ENCODE measurements around the gene ADH4.
"Not testable (repeated sequence)": the region's sequence is repeated elsewhere in the genome, so short reads cannot be mapped to it uniquely, and the experiment has no call there.

The ADH4 gene

DNA sequence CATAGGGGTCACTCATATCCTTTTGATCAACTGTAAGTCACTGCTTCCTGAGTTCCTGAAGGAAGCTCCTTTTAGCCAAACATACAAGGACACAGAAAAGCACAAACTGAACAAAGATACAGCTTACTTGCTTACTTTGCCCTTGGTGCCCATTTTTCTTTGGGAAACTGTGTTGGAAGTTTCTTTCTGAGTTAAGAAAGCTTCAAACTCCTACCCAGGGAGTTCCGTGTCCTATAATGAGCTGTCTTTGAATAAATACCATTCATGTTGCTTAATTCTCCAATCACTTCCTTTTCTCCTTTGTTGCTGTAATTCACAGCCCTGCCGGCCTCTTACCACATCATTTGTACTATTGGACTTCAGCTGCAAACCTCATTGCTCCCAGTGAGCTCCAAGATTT lies at the start of gene ADH4:
Gene ADH4 (minus strand): TSS at position 228 of the 400 bp plus-strand sequence. CDS start 75 bp downstream, at position 153.
- no peak for DNase-seq (ENCODE audit: low spot score)

DNA sequence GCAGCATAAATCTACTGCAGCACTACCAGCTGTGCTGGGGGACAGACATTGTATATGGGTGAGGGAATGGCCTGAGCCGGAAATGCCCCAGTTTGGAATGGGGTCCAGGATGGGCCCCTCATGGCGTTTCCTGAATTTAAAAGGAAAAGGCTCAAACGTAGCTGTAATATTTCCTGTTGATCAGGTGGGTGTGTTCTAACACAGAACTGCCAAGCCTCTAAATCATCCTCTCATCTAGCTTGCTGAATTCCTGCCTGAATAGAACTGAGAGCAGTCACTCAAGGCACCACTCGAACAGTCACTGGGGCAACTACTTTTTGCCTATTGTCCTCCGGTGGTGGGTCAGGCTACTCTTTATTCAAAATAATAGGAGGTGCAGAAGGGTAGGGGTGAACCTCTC lies 46.2 kb upstream of the ADH4 start:
- DNase-seq (ENCODE audit: low spot score): no peak

DNA sequence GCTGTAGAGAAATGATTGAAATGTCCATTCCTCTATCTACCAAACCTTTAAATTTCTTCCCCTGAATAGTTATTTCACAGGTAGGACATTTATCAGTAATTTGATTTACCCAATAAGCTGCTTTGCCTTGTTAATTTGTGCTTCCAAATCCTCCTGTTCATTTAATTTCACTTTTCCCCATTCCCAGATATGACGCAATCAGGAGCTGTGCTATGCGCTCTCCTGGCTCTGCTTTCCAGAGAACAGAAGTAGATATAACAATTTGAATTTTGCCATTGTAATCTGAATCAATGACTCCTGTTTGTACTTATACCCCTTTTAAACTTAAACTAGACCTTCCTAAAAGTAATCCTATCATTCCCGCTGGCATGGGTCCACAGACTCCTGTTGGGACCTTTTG lies 45.8 kb upstream of the ADH4 start:
- not testable (repeated sequence) for DNase-seq (ENCODE audit: low spot score)

DNA sequence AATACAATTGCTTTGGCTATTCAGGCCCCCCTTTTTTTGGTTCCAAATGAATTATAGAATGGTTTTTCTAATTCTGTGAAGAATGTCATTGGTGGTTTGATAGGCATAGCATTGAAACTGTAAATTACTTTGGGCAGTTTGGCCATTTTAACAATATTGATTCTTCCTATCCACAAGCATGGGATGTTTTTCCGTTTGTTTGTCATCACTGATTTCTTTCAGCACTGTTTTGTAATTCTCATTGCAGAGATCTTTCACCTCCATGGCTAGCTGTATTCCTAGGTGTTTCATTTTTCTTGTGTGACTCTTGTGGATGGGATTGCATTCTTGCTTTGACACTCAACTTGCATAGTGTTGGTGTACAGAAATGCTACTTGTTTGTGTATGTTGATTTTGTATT lies 41.9 kb upstream of the ADH4 start:
- no peak for DNase-seq (ENCODE audit: low spot score)

DNA sequence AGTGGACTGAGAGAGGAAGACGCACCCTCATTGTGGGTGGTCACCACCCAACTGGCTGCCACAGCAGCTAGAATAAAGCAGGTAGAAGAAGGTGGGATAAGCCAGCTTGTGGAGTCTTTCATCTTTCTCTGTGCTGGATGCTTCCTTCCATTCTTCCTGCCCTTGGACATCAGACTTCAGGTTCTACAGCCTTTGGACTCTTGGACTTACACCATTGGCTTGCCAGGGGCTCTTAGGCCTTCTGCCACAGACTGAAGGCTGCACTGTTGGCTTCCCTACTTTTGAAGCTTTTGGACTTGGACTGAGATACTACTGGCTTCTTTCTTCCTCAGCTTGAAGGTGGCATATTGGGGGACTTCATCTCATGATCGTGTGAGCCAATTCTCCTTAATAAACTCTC lies 41.5 kb upstream of the ADH4 start:
- no peak for DNase-seq (ENCODE audit: low spot score)

DNA sequence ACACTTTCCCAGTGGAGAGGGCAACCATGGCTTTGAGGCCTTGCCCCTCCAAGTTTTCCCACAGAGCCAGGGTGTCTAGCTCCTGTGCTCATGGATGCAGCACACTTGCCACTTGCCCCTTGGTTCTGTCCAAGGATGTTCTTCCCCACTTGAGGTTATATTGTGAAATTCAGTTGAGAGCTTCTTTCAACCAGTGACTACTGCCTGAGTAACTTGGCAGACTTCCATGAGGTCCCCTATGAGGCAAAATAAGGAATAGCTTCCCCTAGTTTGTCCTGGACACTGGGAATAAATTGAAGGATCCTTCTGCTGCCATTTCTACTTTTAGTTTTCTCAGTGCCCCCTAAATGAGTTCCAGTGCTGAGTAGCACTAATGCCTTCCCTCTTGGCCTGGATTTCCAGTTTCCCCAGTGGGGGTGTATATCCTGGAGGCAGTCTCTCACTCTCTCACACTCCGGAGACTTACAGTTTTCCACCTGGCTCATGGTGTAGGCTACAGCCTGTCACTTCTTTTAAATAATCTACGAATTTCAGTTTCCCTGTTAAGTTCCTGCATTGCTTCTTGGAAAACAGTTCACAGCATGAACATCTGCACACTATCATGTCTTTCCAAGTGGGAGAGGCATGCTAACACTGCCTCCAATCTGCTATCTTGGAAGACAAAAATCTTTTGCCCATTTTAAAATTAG lies 36.4 kb upstream of the ADH4 start:
- DNase-seq (ENCODE audit: low spot score): no peak

DNA sequence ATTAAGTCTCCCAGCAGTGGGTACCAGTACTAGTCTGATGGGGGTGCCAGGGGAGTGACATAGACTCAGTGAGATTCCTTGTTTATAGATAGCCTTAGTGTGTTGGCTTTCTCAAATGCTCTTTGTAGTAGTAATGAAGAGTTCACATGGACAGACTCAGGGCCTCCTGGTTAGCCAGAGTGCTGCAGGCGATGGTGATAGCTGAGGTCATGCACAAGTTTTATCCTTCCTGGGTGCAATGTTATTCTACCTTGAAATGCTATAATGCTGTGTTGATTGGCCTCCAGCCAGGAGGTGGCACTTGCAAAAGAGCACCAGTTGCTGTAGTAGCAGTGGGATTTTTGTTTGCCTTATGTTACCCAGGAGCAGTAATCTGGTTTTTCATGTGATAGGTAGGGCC lies 35.5 kb upstream of the ADH4 start:
- DNase-seq (ENCODE audit: low spot score): no peak

DNA sequence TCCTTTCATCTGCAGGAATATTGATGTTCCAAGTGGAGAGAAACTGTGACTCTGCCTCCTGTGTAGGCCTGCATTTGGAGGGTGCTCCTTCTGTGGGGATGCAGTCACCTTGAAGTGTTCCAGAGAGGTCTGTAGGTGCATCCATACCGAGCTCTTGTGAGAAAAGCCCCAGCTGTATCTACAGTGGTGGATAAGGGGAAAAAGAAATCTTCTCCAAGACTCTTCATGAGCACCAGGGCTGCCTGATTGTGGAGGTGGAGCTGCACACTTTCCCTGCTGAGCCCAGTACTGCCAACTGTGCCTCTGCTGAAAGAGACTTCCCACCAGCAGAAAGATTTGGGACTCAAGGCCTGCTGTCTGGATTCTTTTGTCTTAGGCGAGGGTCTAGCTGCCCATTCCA lies 35.1 kb upstream of the ADH4 start:
- no peak for DNase-seq (ENCODE audit: low spot score)

DNA sequence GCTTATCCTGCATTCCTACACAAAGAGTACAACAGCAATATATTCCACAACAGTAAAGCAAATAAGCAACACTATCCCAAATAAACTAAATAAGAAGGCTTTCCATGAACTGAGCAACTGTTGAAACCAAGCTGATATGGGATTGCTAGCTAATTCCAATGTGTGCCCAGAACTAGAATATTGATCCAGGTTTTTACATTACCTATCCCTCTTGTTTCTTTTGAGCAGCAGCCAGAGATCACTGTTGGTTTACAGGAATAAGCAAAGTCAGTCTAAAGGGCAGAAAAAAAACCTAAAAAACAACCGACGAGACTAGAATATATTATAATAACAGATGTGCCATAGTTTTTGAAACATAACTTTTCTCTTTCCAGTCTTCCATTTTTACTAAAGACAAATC lies 22.4 kb upstream of the ADH4 start:
- DNase-seq (ENCODE audit: low spot score): no peak

DNA sequence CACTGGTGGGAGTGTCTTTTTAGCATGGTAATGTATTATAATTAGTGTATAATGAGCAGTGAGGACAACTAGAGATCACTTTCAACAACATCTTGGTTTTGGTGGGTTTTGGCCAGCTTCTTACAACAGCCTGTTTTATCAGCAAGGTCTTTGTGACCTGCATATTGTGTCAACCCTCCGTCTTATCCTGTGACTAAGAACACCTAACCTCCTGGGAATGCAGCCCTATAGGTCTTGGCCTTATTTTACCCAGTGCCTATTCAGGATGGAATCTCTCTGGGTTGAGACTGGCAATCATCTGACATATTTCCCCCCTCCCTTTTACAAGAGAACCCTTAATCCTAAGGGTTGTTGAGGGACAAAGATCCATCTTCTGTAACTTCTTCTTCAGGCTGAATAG lies 21.9 kb upstream of the ADH4 start:
- no peak for DNase-seq (ENCODE audit: low spot score)

DNA sequence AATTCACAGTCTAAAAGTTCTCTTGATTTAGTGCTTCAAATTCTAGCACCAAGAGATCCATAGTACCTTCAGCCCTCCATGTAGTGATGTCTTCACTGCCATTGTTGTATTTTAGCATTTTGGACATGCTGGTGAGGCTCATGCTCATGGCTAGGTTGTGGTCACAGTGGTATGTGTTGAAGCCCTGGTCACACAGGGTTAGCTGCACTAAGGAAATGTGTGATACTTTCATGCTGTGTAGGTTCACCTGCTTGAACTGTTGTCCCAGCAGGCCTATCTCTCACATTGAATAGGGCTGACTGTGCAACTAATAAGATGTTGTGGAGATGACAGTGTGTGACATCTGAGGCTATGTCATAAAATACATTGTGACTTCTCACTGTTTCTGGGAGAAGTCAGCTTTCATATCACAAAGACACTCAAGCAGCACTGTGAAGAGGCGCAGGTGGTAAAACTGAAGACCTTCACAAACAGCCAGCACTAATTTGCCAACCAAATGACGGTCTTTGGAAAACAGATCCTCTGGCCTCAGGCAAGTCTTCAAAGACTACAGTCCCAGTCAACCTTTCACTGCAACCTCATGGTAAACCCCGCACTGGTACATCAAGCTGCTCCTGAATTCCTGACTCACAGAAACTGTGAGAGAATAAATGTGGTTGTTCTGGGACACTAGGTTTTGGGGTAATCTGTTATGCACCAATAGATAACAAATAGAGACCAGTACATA lies 17.4 kb upstream of the ADH4 start:
- no peak for DNase-seq (ENCODE audit: low spot score)

DNA sequence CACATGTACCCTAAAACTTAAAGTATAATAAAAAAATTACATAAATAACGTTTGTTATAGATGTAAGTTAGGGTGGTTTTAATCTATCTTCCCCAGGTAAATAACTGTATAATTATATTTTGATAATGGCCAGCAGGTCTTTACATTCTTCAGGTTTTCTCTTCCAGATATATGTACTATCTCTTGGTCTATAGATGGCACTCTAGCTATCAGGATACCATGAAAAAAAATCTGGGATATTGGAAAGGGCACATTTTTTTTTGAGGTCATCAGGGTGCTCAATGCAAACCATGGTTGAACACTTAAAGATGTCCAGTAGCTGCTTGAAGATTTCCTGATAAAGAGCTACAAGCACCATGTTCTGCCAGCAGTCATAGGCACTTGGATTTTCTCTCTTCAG lies 15.6 kb upstream of the ADH4 start:
- no peak for DNase-seq (ENCODE audit: low spot score)

DNA sequence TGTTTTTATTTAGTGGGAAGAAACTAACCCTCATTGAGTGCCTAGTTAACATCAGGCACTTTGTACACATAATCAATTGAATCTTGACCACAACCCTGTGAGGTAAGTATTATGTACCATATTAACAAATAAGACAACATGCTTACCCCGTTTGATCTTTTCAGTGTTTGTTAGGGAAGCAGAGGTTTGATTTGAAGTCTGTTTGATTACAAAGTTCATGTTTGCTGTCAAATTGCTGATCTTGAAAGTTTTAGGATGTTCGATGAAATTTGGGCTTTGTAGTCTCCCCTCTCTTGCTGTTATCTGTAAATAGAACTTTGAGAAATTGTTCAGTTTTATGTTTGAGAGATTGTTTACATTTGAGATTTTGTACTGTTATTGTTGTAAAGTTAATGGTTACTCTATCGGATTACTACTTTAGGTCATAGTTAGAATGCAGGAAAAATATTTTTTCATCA lies 13.4 kb upstream of the ADH4 start:
- no peak for DNase-seq (ENCODE audit: low spot score)

DNA sequence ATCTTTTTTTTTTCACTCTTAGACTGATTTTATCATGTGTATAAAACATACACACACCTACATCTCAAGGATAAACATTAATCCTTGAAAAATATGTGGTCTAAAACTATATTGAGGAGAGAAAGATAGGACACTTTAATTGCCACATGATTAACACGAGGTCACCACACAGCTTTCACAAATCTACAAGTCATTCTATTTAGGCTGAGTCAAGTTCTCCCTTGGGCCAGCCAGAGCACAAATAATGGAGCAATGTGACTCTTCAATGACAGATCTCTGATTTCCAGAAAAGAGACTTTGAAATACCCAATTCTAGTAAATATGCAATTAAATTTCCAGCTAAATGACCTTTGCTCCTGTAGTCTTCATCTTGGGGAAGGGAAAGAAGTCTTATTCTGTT lies 12.9 kb upstream of the ADH4 start:
- no peak for DNase-seq (ENCODE audit: low spot score)

DNA sequence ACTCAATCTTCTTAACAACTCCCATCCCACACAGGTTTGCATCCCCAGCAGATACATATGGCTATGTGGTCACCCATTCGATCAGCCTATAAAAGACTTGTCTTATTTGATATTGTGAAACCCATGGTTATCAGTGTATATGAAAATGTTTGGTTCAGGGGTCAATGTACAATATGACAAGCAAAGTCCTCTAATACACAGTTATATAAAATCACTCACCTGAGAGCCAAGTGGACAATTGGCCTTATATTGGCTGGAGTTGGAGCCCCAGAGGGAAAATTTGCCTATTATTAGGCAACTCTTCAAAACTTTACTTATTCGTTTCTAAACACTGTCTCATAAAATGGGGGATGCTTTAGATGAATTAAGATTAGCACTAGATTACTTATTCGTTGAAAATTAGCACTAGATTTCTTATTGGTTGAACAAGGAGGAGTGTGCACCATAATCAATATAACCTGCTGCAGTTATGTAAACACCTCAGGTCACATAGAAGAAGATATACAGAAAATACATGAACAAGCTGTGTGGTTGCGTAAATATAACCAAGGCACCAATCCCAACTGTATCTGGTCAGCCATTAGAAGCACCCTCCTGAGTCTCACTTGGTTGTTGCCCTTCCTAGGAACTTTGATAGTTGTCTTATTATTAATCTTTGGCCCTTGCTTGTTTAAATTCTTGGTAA lies 10.7 kb upstream of the ADH4 start:
- DNase-seq (ENCODE audit: low spot score): no peak

DNA sequence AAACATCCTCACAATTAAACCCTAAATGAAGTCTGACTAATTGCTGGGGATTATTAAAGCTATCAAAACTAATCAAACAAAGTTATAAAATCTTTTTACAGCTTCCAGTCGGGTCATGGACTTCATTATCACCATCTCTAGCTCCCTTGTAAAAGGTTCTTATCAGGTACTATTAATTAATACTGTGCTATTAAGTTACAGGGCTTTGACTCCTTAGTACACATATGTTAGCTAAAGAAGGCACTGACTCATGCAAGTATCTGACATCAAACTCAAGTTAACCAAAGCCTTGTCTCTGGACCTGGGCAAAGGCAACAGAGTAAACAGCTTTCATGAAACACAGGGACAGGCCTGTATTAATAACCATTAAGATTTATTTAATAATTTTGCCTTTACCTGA lies 7.9 kb upstream of the ADH4 start:
- no peak for DNase-seq (ENCODE audit: low spot score)

DNA sequence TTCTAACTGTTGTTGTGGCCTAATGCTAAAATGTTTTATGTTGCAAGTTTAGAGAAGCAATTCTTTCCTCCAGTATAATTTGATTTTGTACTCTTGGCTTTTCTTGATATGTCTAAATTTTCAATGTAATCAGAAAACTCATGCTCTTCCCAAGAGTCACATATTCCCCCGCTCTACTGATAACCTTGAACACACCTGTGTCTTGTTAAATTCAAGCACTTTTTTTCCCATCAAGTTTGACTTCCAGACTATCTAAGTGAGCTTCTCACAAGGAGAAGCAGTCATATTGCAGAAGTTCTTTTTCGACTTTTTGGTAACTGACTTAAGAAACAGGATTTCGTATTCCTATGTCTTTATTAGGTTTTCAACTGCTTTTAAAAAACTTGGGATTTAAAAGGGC lies 7.4 kb upstream of the ADH4 start:
- DNase-seq (ENCODE audit: low spot score): no peak

DNA sequence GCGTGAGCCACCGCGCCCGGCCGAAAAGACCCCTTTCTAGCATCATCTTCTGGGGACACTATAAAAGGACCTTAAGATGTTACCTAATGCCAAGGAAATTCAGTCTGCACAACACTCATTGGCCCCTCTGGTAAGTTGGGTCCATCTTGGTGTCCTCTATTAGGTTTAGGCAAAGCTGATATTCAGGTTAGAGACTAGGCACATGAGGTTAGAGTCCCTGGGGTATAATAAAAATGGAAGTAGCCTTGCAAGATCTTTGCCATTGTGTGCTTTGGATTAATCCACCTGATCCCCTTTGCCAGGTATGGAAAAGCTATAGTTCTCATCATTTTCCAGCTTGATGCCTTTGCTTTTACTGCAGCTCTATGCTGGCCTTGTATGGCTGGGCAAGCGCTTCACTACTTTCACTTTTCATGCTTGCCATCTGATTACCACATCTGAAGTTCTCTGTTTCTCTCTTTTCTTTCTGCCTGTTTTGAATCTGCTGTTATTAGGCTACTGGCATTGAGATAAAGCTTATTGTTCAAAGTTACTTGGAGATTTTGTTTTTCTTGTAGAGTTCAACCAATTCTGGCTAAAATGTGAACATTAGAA lies 5.4 kb upstream of the ADH4 start:
- no peak for DNase-seq (ENCODE audit: low spot score)

DNA sequence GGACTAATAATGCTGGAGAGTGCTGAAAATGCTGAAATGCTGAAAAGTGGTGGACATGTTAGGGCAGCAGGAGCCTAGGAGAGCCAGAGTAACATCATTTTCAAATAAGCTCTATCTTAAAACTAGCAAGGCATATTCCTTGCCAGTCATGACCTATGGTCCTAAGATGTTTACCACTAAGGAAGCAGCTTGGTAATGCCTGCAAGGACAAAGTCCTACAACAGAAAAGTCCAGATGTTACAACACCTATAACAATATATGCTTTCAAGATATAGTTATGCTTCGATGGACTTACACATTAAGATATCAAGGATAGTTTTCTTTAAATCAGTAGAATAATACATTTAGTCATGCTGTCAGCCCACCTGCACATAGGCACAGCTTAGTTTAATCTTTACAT lies 4.5 kb upstream of the ADH4 start:
- no peak for DNase-seq (ENCODE audit: low spot score)

DNA sequence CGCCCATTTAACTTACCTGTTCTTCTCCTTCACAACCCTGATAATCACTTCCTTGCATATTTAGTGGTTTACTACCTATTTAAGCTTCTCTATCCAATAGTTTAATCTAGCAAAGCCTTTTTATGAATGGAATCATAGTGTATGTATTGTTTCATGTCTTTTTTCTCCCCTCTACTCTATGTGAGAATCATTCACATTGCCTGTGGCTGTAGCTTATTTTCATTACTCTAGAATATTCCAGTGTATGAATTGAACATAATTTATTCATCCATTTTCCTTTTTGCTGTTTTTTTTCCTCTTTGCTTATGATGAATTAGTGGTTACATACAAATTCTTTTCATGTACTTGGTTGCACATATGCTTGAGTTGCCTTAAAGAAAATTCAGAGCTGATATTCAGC lies 490 bp upstream of the ADH4 start:
- no peak for DNase-seq (ENCODE audit: low spot score)

DNA sequence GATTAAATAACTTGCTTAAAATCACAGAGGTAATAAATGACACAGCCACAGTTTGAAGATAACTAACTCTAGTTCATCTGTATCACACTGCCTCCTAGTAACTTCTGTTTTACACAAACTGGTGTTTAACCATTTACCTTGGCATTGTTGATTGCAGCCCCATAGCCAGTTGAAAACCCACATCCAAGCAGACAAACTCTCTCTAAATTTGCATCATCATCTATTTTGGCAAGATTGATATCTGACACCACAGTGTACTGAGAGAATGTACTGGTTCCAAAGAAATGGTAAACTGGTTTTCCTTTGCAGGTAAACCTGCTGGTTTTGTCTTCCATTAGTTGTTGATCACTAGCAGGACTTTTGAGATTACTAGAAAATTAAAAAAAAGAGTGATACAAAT lies 7.8 kb downstream of the ADH4 start:
- DNase-seq (ENCODE audit: low spot score): no peak

DNA sequence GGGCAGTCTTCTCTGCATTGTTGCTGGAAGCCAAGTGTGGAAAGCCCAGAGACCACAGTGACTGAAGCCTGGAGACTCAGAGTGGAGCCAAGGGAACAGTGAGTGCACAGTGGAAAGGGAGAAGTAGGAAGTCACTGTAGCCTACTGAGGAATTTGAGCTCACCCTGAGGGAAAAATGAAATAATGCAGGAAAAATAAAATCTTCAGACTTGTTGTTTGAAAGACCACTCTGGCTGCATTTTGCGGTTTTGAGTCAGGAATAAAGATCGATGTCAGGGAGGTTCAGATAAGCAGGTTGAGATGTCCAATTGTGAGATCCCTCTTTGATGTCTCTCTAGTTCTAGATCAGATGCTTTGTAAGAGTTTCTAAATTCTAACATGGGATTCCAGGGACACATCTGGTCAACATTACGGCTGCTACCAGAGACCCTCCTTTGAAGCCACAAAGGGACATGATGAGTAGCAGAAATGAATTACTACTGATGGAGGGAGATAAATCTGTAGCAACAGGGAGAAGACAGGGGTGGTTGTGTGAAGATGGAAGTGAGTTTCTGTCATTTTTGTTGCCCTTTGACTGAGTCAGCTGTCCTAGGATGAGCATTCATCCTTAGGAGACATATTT lies 8.4 kb downstream of the ADH4 start:
- DNase-seq (ENCODE audit: low spot score): no peak

DNA sequence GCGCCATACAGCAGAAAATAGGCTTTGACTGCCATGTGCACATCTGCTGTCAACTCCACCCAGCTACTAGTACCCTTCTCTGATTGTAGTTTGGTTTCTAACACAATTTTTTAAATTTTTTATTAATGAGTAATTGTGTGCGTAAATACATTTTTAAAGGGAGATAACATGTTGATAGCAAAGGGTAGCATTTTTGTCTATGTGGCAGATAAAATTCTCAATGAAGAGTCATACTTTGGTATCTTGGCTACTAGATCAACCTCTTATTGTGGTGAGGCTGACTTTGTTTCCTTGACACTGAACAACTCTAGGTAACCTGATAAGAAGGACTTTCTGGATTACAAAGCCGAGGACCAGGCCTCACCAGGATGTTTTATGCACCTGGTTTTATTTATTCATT lies 9.5 kb downstream of the ADH4 start:
- no peak for DNase-seq (ENCODE audit: low spot score)

All from LoVo (cell line).